Tibial nerve (tissue), 3 donors: ENCODE measurements around the gene PLEKHA7.

Experiments used
- CTCF ChIP-seq, 5 experiments: fragments of 200-600 bp in 3 of 5; fragments of 450-650 bp in 2 of 5; sonication (generic) in 3 of 5; IDR thresholded peaks; one replicate each; pipeline ENCODE4 v1.5.1; 2016 to 2019; ENCODE audit warnings: antibody characterized with exemption in 5 of 5, mild to moderate bottlenecking in 3 of 5, moderate library complexity in 2 of 5
- POLR2A ChIP-seq, 2 donors: fragments of 450-650 bp; IDR thresholded peaks; one replicate each; pipeline ENCODE4 v1.6.1; 2017; ENCODE audit warnings: antibody characterized with exemption in 2 of 2, mild to moderate bottlenecking in 2 of 2, moderate library complexity in 2 of 2

- TF ChIP-seq POLR2A (IDR thresholded peaks at IDR 0.05) (no peak), CTCF (IDR thresholded peaks at IDR 0.05) (no peak)
Measured at GRCh38 chr11:16797776-16798175, 216.4 kb downstream of the PLEKHA7 start.
